Right hindlimb (tissue), 1 donor: ENCODE data around the gene ARHGAP8.
A peak's percentile ranks its signal among the peaks of the same experiment; 100 is the strongest.

ENCODE experiments used
- DNase-seq: peaks from one replicate; pipeline ENCODE4 v3.0.0-alpha.2; 2018

Gene ARHGAP8

GRCh38 chr22:44862981-44863860 lies 110.8 kb downstream of the ARHGAP8 start:
- DNase-seq: no peak

- DNase-seq: no peak
These were observed 113.0 kb downstream of the ARHGAP8 start for GRCh38 chr22:44865193-44866057.

GRCh38 chr22:44869196-44869595 lies 116.8 kb downstream of the ARHGAP8 start:
- no peak for DNase-seq

- DNase-seq: no peak
These were observed 117.6 kb downstream of the ARHGAP8 start for GRCh38 chr22:44870021-44870420.

- no peak for DNase-seq
These were observed 119.4 kb downstream of the ARHGAP8 start for GRCh38 chr22:44871782-44872181.

GRCh38 chr22:44876921-44877320 lies 124.5 kb downstream of the ARHGAP8 start:
- DNase-seq: no peak

GRCh38 chr22:44878483-44879300 lies 126.3 kb downstream of the ARHGAP8 start:
- no peak for DNase-seq

GRCh38 chr22:44879301-44879680 lies 126.9 kb downstream of the ARHGAP8 start:
- DNase-seq: no peak

- DNase-seq: peak; percentile 5
These were observed 128.4 kb downstream of the ARHGAP8 start for GRCh38 chr22:44880610-44881290.

GRCh38 chr22:44881624-44882023 lies 129.2 kb downstream of the ARHGAP8 start:
- DNase-seq: no peak

- no peak for DNase-seq
These were observed 130.0 kb downstream of the ARHGAP8 start for GRCh38 chr22:44882226-44882905.

GRCh38 chr22:44883011-44883421 lies 130.6 kb downstream of the ARHGAP8 start:
- DNase-seq: no peak

GRCh38 chr22:44884562-44884961 lies 132.2 kb downstream of the ARHGAP8 start:
- peak; percentile 2 for DNase-seq

GRCh38 chr22:44884968-44885805 lies 132.8 kb downstream of the ARHGAP8 start:
- peak; percentile 10 for DNase-seq

- peak; percentile 8 for DNase-seq
These were observed 133.5 kb downstream of the ARHGAP8 start for GRCh38 chr22:44885806-44886360.

- peak; percentile 3 for DNase-seq
These were observed 135.6 kb downstream of the ARHGAP8 start for GRCh38 chr22:44887941-44888366.

GRCh38 chr22:44888491-44889254 lies 136.3 kb downstream of the ARHGAP8 start:
- peak; percentile 6 for DNase-seq

- DNase-seq: peak; percentile 12
These were observed 137.0 kb downstream of the ARHGAP8 start for GRCh38 chr22:44889255-44889878.
